Erythroblast (primary cell): ENCODE results near the gene PDLIM5.
"Not testable (repeated sequence)": the region's sequence is repeated elsewhere in the genome, so short reads cannot be mapped to it uniquely, and the experiment has no call there.

Experiments
- DNase-seq, 2 experiments: peaks; one replicate each; lab custom pipeline; 2025; lab: John Stamatoyannopoulos, UW
- GATA1 ChIP-seq: IDR thresholded peaks from 2 replicates; pipeline ENCODE4 v1.6.1; 2011; ENCODE audit warnings: low read depth, mild to moderate bottlenecking, control low read depth, low read length, moderate library complexity
- POLR2A ChIP-seq: IDR thresholded peaks from 2 replicates; pipeline ENCODE4 v1.6.1; 2011; ENCODE audit warnings: mild to moderate bottlenecking, low read length

Gene PDLIM5

GRCh38 chr4:94508806-94509205, 57.1 kb downstream of the PDLIM5 start:
- TF ChIP-seq GATA1, result no peak
- no peak for TF ChIP-seq POLR2A

DNA sequence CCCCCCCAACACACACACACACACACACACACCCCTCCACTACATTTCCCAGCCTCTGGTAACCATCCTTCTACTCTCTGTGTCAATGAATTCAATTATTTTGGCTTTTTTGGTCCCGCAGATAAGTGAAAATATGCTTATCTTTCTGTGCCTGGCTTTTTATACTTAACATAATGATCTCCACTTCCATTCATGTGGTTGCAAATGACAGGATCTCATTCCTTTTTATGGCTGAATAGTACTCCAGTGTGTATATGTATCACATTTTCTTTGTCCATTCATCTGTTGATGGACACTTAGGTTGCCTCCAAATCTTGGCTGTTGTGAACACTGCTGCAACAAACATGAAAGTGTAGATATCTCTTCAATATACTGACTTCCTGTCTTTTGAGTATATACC, 59.8 kb downstream of the PDLIM5 start:
- TF ChIP-seq POLR2A (no peak), GATA1 (no peak)
- DNase-seq, result no peak

More at GRCh38 chr4:94508806-94509205, 57.1 kb downstream of the PDLIM5 start:
- DNase-seq, result no peak

DNA sequence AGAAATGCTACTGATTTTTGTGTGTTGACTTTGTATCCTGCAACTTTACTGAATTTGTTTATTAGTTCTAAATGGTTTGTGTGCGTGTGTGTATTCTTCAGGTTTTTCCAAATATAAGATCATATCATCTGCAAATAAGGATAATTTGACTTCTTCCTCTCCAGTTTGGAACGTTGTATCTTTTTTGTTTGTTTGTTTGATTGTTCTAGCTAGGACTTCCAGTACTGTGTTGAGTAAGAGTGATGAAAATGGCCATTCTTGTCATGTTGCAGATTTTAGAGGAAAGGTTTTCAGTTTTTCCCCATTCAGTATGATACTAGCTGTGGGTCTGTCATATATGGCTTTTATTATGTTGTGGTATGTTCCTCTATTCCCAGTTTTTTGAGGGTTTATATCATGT, 61.8 kb downstream of the PDLIM5 start:
- not testable (repeated sequence) for DNase-seq

DNA sequence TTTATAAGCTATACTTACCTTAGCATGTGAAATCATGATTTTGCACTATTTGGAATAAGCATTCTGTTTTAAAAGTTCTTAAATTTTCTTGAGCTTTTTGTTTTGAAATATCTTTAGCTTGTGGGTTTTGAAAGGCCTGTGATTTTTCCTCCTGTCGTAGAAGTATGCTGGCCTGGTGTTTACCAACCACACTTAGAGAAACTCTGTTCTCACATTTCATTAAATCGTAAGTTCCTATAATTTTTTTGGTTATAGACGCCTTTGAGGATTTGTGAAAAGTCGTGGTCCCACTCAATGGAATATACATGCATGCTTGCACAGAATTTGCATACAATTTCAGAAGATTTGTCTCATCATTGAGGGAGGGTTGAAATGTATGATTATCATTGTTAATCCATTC, 63.6 kb downstream of the PDLIM5 start:
- no peak for DNase-seq
- no peak for TF ChIP-seq GATA1
- no peak for TF ChIP-seq POLR2A

GRCh38 chr4:94516067-94516466, 64.3 kb downstream of the PDLIM5 start:
- no peak for TF ChIP-seq GATA1
- no peak for TF ChIP-seq POLR2A
- no peak for DNase-seq

DNA sequence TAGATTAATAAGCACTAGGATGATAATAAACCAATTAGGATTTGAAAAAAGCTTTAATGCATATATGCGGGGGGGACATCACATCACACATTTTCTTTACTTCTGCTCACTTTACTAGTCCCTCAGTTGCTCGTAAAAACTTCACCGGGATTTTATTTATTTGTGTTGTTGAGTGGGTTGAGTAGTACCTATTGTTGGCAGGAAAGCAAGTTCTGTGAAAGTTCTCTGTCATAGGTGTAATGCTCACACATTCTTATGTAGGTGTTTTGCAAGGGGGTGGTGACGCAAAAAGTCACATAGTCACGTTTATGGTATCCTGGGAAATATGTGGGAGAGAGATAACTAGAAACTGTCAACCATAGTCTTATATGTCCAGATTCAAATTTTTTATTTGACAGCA, 65.3 kb downstream of the PDLIM5 start:
- TF ChIP-seq GATA1 (no peak), POLR2A (no peak)
- no peak for DNase-seq

DNA sequence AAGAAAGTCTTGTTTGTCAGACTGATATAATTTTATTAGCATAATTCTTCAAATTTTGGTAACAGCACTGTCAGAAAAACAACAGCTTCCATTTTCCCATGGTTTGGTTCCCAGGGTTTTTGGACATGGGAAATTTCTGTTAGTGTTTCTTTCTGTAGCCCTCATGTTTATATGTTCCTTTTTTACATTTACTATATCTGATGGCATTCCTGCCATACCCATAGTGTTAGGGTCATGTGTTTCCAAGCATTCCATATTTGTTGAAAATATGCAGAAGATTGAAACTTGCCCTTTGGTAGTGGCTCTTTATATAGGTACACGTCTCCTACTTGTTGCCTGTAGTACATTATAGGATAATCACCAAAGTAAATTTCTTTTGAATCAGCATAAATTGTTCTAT, 65.8 kb downstream of the PDLIM5 start:
- DNase-seq, result no peak
- TF ChIP-seq GATA1 (no peak), POLR2A (no peak)

DNA sequence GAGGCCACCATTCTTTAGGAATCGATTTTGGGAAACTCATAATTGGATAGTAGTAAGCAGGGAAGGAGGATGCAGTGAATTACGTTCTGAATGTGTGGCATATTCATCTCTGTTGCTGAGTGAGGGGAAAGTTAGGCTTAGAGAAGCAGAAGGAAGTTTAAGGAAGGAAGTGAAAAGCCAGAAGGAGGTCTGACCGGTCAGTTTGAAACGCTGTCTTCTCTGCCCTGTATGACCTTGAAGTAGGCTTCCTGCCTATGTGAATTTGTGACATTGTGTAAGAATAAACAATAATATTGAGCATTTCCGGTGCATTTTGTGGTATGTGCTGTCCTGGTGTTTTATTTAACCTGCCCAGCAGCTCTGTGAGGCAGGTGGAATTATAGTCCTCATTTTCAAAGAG, 67.3 kb downstream of the PDLIM5 start:
- TF ChIP-seq GATA1, result no peak
- no peak for TF ChIP-seq POLR2A
- DNase-seq, result no peak

GRCh38 chr4:94519925-94520789, 68.4 kb downstream of the PDLIM5 start:
- TF ChIP-seq POLR2A (no peak), GATA1 (no peak)
- no peak for DNase-seq

- TF ChIP-seq GATA1, result no peak
- TF ChIP-seq POLR2A, result no peak
- DNase-seq, result no peak
These were observed 71.4 kb downstream of the PDLIM5 start for GRCh38 chr4:94523033-94523580.

- TF ChIP-seq POLR2A, result no peak
- no peak for DNase-seq
These were observed 71.9 kb downstream of the PDLIM5 start for GRCh38 chr4:94523617-94524016.

- TF ChIP-seq GATA1 (no peak), POLR2A (no peak)
- DNase-seq, result no peak
These were observed 74.4 kb downstream of the PDLIM5 start for GRCh38 chr4:94525993-94526728.

- no peak for DNase-seq
- TF ChIP-seq POLR2A (no peak), GATA1 (no peak)
These were observed 76.0 kb downstream of the PDLIM5 start for GRCh38 chr4:94527556-94528233.

DNA sequence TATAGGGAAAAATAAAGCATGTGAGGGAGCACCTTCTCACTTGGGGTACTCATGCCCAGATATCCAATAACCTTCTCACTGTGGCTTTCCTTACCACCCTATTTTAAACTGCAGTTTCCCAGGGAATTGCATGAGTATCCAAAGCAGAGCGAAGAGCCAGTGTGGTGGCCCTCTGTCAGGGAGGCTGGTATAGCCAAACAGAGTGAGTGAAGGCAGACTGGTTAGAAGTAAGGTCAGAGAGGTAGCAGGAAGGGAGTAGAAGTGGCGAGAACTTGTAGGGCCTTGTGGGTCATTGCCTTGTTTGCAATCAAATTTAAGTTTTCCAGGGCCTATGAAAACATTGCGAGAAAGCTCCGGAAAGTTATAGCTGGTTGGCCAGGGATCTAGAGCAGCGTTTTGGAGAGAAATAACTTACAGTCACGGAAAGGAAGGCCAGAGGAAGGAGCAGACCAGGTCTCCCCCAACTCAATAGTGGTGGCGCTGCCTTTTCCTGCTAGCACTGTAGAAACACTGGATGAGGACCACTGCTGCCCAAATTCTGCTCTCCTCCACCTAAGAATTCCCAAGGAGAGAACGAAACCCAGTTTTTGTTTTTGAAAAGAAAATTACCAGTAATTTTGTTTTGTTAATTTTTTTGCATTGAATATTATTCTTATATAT, 77.2 kb downstream of the PDLIM5 start:
- TF ChIP-seq POLR2A, result no peak
- no peak for TF ChIP-seq GATA1
- DNase-seq, result no peak

DNA sequence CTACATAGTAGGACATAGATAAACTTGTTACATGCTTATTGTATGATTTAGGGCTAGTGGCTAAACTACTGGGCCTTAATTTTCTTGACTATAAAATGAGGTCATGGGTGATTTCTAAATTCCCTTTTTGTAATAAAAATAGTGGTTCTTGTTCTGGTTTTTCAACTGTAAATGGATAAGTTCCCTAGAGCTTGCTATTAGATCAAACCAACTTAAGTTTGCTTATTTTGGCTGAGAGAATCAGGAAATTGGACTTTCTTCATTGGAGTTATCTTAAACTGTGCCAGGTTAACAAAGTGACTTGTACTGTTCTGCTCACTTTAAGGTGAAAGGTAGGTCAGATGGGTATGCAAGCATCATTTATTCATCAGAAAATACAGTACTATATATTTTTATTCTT, 78.3 kb downstream of the PDLIM5 start:
- DNase-seq, result no peak
- TF ChIP-seq POLR2A (no peak), GATA1 (no peak)
